ENCODE data around the gene PPP1R13B. TPM values are rescaled to one million over a fixed set of nuclear protein-coding genes. Genes with fewer than 3 reads are reported as not detected.

PPP1R13B gene
- total RNA-seq, 3 donors from 2014 or later = 6.8 to 11.8 (median 9.7) TPM

DNA sequence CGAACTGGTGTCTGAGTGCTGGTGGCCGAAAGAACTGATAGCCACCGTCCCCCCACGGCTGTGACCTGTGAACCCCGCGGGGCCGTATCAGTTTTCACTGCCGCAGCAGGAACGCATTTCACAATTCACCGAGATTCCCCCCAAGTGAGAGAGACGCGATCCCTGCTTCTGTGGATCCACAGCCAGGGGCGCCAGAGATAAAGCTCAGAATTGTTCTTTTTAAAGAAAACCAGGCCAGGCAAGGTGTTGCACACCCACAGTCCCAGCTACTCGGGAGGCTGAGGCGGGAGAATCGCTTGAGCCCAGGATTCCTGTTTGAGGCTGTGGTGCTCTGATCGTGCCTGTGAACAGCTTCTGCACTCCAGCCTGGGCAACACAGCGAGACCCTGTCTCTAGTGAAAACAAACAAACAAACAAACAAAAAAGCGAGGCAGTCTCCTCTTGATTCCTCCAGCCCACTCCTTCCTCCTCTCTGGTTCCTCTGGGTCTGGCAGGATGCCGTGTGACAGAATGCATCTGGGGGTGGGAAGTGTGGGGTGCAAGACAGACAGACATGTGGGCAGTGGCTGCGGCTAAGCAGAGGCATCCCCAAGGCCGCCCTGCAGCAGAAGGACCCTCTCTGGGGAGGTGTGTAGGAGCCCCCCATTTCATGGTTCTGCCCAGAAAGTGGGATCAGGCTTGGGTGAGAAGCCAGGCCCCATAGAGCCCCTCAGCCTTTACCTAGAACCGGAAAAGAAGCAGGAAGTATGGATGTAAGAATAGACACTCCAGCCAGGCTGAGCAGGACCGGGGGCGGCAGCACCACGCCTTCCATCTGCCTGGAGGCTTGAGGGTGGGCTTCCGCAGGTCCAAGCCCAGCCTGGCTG, 39.2 kb upstream of the PPP1R13B start:
- ATAC-seq (no peak), DNase-seq (no peak)
- Mint-ChIP-seq H3K36me3 (ENCODE audit: insufficient read depth) (no peaks in the 10 kb centered on the region), H3K4me1 (ENCODE audit: low read depth) (no peaks in the 10 kb centered on the region), H3K9me3 (no peaks in the 10 kb centered on the region), H3K27me3 (ENCODE audit: low read depth) (no peaks in the 10 kb centered on the region), H3K4me3 (no peak overlapping the region)

GRCh38 chr14:103885509-103885932, 38.1 kb upstream of the PPP1R13B start:
- H3K27me3 Mint-ChIP-seq (ENCODE audit: low read depth) = no peaks in the 10 kb centered on the region
- peaks cover 5% of the 10 kb centered on the region for H3K4me1 Mint-ChIP-seq (ENCODE audit: low read depth)
- no peak for DNase-seq
- H3K9me3 Mint-ChIP-seq = no peaks in the 10 kb centered on the region
- ATAC-seq = no peak
- no peaks in the 10 kb centered on the region for H3K36me3 Mint-ChIP-seq (ENCODE audit: insufficient read depth)
- H3K4me3 Mint-ChIP-seq = no peak overlapping the region

DNA sequence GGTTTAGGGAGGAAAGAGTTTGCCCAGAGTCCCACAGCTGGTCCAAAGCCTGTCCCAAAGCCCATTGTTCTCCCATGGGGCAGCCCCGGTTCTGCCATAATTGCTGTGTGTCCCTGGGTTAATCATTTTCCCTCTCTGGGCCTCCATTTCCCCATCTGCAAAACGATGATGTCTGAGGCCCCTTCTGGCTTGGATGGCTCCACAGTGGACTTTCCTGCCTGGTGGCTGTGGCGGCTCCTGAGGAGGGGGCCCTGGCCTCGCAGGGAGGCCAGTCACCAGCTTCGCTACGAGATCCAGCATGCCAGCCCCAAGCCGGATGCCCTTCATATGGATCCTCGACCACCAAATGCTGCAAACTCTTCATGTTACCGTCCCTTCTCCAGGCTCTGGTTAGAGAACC, 37.5 kb upstream of the PPP1R13B start:
- Mint-ChIP-seq H3K9me3 (no peaks in the 10 kb centered on the region), H3K27me3 (ENCODE audit: low read depth) (no peaks in the 10 kb centered on the region), H3K4me3 (no peak overlapping the region), H3K4me1 (ENCODE audit: low read depth) (peaks cover 10% of the 10 kb centered on the region), H3K36me3 (ENCODE audit: insufficient read depth) (no peaks in the 10 kb centered on the region)
- no peak for DNase-seq
- no peak for ATAC-seq

DNA sequence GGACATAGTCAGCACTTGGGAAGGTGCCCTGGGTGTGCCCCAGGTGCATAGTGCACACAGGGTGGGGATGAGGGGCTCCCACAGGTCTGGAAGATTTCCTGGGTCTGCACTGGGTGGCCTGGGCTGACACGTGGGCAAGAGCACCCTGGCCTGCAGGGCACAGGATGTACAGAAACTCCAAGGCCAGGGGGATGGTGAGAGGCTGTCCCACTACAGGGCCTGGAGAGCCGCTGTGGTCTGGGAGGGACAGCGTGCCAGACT, 35.8 kb upstream of the PPP1R13B start:
- no peak for ATAC-seq
- no peaks in the 10 kb centered on the region for H3K9me3 Mint-ChIP-seq
- H3K36me3 Mint-ChIP-seq (ENCODE audit: insufficient read depth) = no peaks in the 10 kb centered on the region
- H3K27me3 Mint-ChIP-seq (ENCODE audit: low read depth) = no peaks in the 10 kb centered on the region
- no peak overlapping the region for H3K4me3 Mint-ChIP-seq
- no peak for DNase-seq
- H3K4me1 Mint-ChIP-seq (ENCODE audit: low read depth) = peaks cover 17% of the 10 kb centered on the region

GRCh38 chr14:103882503-103883262, 35.3 kb upstream of the PPP1R13B start:
- no peak overlapping the region for H3K4me3 Mint-ChIP-seq

GRCh38 chr14:103881268-103882201, 34.2 kb upstream of the PPP1R13B start:
- Mint-ChIP-seq H3K9me3 (no peaks in the 10 kb centered on the region), H3K27me3 (ENCODE audit: low read depth) (no peaks in the 10 kb centered on the region), H3K4me1 (ENCODE audit: low read depth) (peaks cover 17% of the 10 kb centered on the region), H3K4me3 (no peak overlapping the region), H3K36me3 (ENCODE audit: insufficient read depth) (no peaks in the 10 kb centered on the region)
- ATAC-seq (no peak), DNase-seq (no peak)

More at GRCh38 chr14:103882503-103883262, 35.3 kb upstream of the PPP1R13B start:
- DNase-seq (no peak), ATAC-seq (no peak)
- Mint-ChIP-seq H3K36me3 (ENCODE audit: insufficient read depth) (no peaks in the 10 kb centered on the region), H3K9me3 (no peaks in the 10 kb centered on the region), H3K27me3 (ENCODE audit: low read depth) (no peaks in the 10 kb centered on the region), H3K4me1 (ENCODE audit: low read depth) (peaks cover 17% of the 10 kb centered on the region)

DNA sequence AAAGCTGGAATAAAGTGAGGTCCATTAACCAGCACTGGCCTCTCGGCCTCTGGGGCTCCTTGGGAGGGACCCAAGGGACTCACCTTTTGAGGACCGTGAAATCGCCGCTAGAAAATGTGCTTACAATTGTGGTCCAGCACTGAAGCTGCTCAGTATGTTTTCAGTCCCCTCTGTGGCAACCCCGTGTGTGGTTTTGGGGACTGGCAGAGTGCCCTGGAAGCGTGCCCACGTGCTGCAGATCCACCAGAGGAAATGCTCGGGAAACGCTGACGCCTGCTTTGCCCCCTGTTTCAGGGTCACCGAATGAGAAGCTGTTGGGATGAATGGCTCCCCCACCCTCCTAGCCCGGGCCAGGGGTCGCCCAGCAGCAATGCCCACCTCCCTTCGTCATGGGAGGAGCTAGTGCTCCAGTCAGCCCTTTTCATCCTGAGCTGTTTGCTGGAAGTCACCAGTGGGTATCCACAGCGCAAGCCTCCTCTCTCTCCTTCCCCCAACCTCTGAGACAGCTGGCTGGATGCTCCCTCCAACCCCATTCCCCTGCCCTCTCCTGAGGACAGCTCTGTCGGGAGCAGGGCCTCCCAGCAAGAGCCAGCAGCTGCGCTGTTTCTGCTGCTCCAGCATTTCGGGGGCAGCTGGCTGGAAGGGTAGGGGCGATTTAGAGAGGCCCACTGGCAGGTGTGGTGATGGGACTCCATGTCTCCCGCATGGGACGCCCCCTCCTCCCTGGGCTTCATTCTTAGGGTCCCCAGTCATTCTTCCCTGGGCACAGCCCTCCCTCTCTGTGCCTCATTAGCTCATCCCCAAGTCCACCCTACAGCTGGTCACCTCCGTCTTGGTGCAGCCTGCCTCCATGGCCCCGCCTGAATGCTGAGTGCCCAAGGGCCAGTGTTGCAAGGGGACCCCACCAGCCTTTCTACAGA, 33.2 kb upstream of the PPP1R13B start:
- no peaks in the 10 kb centered on the region for H3K27me3 Mint-ChIP-seq (ENCODE audit: low read depth)
- peak overlapping the region; percentile 64 for H3K4me3 Mint-ChIP-seq
- no peaks in the 10 kb centered on the region for H3K9me3 Mint-ChIP-seq
- H3K4me1 Mint-ChIP-seq (ENCODE audit: low read depth) = peaks cover 17% of the 10 kb centered on the region
- DNase-seq = no peak
- peak; percentile 32 to 59 for ATAC-seq
- H3K36me3 Mint-ChIP-seq (ENCODE audit: insufficient read depth) = no peaks in the 10 kb centered on the region

GRCh38 chr14:103879570-103880347, 32.4 kb upstream of the PPP1R13B start:
- H3K4me3 Mint-ChIP-seq = peak overlapping the region; percentile 64
- H3K27me3 Mint-ChIP-seq (ENCODE audit: low read depth) = no peaks in the 10 kb centered on the region
- peaks cover 20% of the 10 kb centered on the region for H3K4me1 Mint-ChIP-seq (ENCODE audit: low read depth)
- DNase-seq = no peak
- H3K36me3 Mint-ChIP-seq (ENCODE audit: insufficient read depth) = no peaks in the 10 kb centered on the region
- peak; percentile 31 to 50 for ATAC-seq
- no peaks in the 10 kb centered on the region for H3K9me3 Mint-ChIP-seq

DNA sequence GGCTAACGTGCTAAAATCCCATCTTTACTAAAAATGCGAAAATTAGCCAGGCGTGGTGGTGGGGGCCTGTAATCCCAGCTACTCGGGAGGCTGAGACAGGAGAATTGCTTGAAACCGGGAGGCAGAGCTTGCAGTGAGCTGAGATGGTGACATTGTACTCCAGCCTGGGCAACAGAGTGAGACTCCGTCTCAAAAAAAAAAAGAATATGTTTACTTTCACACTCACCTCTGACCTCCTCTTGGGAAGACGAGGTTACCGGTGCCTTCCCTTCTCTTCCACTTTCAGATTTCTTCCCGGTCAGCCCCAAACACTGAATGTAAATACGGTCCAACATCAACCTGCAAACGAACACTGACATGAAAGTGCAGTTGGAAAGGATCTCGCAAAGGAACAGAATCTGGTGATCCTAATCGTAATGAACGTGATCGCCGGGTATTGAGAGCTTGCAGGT, 31.8 kb upstream of the PPP1R13B start:
- H3K4me1 Mint-ChIP-seq (ENCODE audit: low read depth) = peaks cover 21% of the 10 kb centered on the region
- H3K9me3 Mint-ChIP-seq = no peaks in the 10 kb centered on the region
- peak overlapping the region; percentile 64 for H3K4me3 Mint-ChIP-seq
- H3K36me3 Mint-ChIP-seq (ENCODE audit: insufficient read depth) = no peaks in the 10 kb centered on the region
- no peak for ATAC-seq
- H3K27me3 Mint-ChIP-seq (ENCODE audit: low read depth) = no peaks in the 10 kb centered on the region
- DNase-seq = no peak

DNA sequence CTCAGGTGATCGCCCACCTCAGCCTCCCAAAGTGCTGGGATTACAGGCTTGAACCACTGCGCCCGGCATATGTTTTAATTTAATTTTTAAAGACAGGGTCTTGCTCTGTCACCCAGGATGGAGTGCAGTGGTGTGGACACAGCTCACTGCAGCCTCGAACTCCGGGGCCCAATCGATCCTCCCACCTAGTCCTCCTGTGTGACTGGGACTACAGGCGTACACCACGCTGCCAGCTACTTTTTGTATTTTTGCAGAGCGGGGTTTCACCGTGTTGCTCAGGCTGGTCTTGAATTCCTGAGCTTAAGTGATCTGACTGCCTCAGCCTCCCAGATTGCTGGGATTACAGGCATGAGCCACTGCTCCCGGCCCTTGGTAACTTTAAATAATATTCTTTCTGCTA, 30.8 kb upstream of the PPP1R13B start:
- Mint-ChIP-seq H3K27me3 (ENCODE audit: low read depth) (no peaks in the 10 kb centered on the region), H3K4me3 (no peak overlapping the region), H3K9me3 (no peaks in the 10 kb centered on the region), H3K4me1 (ENCODE audit: low read depth) (peaks cover 21% of the 10 kb centered on the region), H3K36me3 (ENCODE audit: insufficient read depth) (no peaks in the 10 kb centered on the region)
- no peak for DNase-seq
- no peak for ATAC-seq

- Mint-ChIP-seq H3K9me3 (no peaks in the 10 kb centered on the region), H3K36me3 (ENCODE audit: insufficient read depth) (no peaks in the 10 kb centered on the region), H3K4me1 (ENCODE audit: low read depth) (peaks cover 17% of the 10 kb centered on the region), H3K27me3 (ENCODE audit: low read depth) (no peaks in the 10 kb centered on the region), H3K4me3 (no peak overlapping the region)
- ATAC-seq (no peak), DNase-seq (no peak)
Measured at GRCh38 chr14:103875010-103875409, 27.6 kb upstream of the PPP1R13B start.

- Mint-ChIP-seq H3K4me1 (ENCODE audit: low read depth) (peaks cover 10% of the 10 kb centered on the region), H3K9me3 (no peaks in the 10 kb centered on the region), H3K4me3 (peak overlapping the region; percentile 82), H3K36me3 (ENCODE audit: insufficient read depth) (no peaks in the 10 kb centered on the region), H3K27me3 (ENCODE audit: low read depth) (no peaks in the 10 kb centered on the region)
- no peak for DNase-seq
- ATAC-seq = peak; percentile 46 to 53
Measured at GRCh38 chr14:103872481-103873113, 25.2 kb upstream of the PPP1R13B start.
